ENCODE results near the gene EXOC3L4.

Gene EXOC3L4

DNA sequence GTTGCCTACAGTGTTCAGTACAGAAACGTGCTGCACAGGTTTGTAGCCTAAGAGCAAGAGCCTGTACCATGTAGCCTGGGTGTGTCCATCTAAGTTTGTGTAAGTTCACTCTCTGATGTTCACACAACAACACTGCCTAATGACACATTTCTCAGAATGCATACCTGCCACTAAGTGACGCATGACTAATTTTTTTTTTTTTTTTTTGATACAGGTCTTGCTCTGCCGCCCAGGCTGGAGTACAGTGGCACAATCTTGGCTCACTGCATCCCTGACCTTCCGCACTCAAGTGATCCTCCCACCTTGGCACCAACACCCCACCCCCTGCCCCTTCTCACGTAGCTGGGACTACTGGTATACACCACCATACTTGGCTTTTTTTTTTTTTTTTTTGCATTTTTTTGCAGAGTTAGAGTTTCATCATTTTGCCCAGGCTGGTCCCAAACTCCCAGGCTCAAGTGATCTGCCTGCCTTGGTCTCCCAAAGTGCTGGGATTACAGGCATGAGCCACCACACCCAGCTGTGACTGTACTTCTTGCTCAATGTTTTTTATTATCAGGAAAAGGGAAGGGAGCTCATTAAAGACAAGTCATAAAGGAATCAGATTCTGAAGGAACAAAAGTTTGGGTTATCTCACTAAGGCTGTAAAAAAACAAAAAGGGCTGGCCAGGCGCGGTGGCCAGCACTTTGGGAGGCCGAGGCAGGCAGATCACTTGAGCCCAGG, 27.1 kb upstream of the EXOC3L4 start:
- no peak for DNase-seq (ENCODE audit: low read depth)
- TF ChIP-seq, protein P1, sequence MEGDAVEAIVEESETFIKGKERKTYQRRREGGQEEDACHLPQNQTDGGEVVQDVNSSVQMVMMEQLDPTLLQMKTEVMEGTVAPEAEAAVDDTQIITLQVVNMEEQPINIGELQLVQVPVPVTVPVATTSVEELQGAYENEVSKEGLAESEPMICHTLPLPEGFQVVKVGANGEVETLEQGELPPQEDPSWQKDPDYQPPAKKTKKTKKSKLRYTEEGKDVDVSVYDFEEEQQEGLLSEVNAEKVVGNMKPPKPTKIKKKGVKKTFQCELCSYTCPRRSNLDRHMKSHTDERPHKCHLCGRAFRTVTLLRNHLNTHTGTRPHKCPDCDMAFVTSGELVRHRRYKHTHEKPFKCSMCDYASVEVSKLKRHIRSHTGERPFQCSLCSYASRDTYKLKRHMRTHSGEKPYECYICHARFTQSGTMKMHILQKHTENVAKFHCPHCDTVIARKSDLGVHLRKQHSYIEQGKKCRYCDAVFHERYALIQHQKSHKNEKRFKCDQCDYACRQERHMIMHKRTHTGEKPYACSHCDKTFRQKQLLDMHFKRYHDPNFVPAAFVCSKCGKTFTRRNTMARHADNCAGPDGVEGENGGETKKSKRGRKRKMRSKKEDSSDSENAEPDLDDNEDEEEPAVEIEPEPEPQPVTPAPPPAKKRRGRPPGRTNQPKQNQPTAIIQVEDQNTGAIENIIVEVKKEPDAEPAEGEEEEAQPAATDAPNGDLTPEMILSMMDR (IDR thresholded peaks at IDR 0.05; ENCODE audit: low read depth, low read length), result no peak
- TF ChIP-seq, protein P2, sequence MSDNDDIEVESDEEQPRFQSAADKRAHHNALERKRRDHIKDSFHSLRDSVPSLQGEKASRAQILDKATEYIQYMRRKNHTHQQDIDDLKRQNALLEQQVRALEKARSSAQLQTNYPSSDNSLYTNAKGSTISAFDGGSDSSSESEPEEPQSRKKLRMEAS (IDR thresholded peaks at IDR 0.05; ENCODE audit: low read depth, low read length), result no peak
- TF ChIP-seq POLR2A (IDR thresholded peaks at IDR 0.05; ENCODE audit: extremely low read depth, insufficient read length) (no peak), MYC (IDR thresholded peaks at IDR 0.05; ENCODE audit: low read depth, low read length) (no peak)
- H3K4me3 ChIP-seq (ENCODE audit: low read depth, low read length), result no peak overlapping the region

DNA sequence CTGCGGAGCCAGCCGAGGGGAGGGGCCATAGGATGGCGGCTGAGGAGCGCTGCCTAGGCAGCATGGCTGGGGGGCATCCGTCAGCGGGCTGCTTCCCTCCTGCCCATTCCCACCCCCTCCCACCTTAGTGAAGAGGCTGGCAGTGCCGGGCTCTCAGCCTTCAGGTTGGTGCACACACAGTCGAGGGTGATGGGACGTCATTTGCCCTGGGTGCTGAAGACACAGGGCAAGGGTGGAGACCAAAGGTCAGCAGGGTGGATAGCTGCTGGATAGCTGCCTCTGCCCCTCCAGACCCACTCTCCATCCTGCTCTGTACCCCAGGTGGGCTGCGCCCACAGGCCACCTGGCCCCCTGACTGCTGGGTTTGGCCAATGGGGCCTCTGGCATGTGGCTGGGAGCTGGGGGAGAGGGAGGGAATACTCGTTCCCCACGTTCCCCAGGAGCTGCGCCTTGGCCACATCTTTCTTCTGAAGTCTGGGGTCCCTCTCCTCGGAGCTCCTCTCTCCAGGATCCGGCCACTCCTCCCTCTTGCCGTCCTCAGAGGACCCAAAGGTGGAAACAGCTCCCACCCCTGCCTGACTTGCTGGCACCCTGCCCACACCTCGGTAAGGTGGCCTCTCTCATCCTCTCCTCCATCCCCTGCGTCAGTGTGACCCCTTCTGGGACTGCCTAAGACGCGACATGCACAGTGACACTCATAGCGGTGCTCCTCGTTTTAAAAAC, 26.0 kb upstream of the EXOC3L4 start:
- no peak overlapping the region for H3K4me3 ChIP-seq (ENCODE audit: low read depth, low read length)
- DNase-seq (ENCODE audit: low read depth), result no peak
- no peak for TF ChIP-seq MYC (IDR thresholded peaks at IDR 0.05; ENCODE audit: low read depth, low read length)
- TF ChIP-seq, protein P2 (IDR thresholded peaks at IDR 0.05; ENCODE audit: low read depth, low read length), result no peak
- no peak for TF ChIP-seq POLR2A (IDR thresholded peaks at IDR 0.05; ENCODE audit: extremely low read depth, insufficient read length)
- TF ChIP-seq, protein P1 (IDR thresholded peaks at IDR 0.05; ENCODE audit: low read depth, low read length), result no peak

DNA sequence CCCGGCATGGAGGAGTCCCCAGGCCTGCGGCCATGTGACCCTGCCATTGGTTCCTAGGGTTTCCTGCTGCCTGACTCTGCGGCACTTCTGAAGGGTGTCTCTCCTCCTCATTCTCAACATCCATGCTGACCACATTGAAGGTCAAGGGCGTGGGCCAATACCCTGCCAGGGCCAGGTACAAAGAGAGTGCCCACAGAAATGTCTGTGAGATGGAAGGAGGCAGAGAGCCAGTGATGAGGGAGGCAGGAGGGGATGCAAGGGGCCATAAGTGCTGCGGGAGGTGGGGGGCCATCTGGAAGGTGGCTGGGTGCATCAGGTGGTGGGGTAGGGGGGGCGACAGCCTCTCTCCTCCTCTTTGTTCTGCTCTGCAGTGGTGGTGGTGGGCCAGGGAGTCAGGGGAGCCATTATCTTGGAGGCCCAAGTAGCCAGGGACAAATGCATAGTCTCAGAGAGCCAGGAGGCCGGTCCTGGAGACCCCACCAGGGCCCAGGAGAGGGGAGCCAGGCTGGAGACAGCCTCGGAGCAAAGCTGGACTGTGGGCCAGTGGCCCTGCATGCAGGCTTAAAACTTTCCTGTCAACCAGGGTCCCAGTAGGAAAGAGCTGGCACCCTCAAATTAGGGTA, 24.2 kb upstream of the EXOC3L4 start:
- no peak for DNase-seq (ENCODE audit: low read depth)
- no peak for TF ChIP-seq MYC (IDR thresholded peaks at IDR 0.05; ENCODE audit: low read depth, low read length)
- TF ChIP-seq, protein P2 (IDR thresholded peaks at IDR 0.05; ENCODE audit: low read depth, low read length), result no peak
- no peak for TF ChIP-seq POLR2A (IDR thresholded peaks at IDR 0.05; ENCODE audit: extremely low read depth, insufficient read length)
- TF ChIP-seq, protein P1 (IDR thresholded peaks at IDR 0.05; ENCODE audit: low read depth, low read length), result no peak
- H3K4me3 ChIP-seq (ENCODE audit: low read depth, low read length), result no peak overlapping the region

DNA sequence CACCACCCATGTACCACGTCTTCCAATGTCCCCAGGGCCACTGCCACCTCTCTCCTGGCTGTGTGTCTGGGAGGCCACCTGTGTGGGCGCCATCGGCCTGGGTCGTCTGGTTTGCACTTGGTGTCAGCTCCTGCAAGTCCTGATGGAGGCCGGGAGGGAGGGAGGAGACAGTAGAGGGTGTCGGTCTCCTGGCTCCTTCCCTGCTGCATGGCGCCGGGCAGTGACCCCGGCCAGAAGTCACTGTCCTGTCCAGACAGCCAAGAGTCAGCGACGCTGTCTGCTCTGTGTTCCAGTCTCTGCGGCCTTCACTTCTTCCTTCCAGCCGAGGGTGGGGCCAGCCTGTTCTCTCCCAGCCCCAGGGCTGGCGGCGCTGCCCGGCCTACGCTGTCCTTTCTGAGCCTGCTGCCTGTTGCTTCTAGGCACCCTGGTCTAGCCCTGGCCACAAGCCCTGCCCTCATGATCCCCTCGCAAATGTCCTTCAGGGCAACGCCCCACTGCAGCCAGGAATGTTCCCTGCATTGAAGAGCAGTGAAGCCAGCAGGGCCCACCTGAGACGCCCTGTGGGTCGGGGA, 23.5 kb upstream of the EXOC3L4 start:
- TF ChIP-seq MYC (IDR thresholded peaks at IDR 0.05; ENCODE audit: low read depth, low read length), result no peak
- TF ChIP-seq, protein P1 (IDR thresholded peaks at IDR 0.05; ENCODE audit: low read depth, low read length), result no peak
- TF ChIP-seq POLR2A (IDR thresholded peaks at IDR 0.05; ENCODE audit: extremely low read depth, insufficient read length), result no peak
- TF ChIP-seq, protein P2 (IDR thresholded peaks at IDR 0.05; ENCODE audit: low read depth, low read length), result no peak
- no peak for DNase-seq (ENCODE audit: low read depth)
- H3K4me3 ChIP-seq (ENCODE audit: low read depth, low read length), result no peak overlapping the region

DNA sequence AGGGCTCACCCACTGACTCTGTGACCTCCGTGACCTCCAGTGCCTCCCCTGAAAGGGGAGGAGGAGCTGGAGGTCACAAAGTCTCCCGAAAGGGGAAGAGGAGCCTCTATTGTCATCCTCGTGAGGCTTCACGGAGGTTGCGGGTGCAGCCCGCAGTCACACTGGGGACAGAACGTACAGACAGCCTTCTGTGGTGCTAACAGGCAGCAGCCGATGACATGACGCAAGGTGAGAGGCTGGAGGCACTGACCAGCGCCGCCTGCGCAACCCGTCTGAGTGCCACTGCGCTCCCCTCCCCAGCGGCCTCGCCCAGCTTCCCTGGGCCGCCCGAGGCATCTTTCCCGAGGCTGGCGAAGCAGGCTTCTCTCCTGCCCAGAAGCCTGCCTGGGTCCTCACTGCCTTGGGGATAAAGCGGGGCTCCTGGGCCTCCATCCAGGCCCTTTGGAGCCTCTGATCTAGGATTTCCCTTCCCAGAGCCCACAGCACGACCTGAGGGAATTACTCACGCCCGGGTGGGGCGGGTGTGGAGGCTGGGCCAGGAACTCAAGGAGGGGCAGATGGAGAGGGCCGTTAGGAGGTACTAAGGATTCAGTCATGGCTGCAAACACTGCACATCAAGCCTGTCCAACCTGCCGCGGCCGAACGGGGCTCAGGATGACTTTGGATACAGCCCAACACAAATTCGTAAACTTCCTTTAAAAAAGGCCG, 22.8 kb upstream of the EXOC3L4 start:
- H3K4me3 ChIP-seq (ENCODE audit: low read depth, low read length), result no peak overlapping the region
- TF ChIP-seq MYC (IDR thresholded peaks at IDR 0.05; ENCODE audit: low read depth, low read length) (no peak), POLR2A (IDR thresholded peaks at IDR 0.05; ENCODE audit: extremely low read depth, insufficient read length) (no peak)
- TF ChIP-seq, protein P1 (IDR thresholded peaks at IDR 0.05; ENCODE audit: low read depth, low read length), result no peak
- TF ChIP-seq, protein P2 (IDR thresholded peaks at IDR 0.05; ENCODE audit: low read depth, low read length), result no peak
- DNase-seq (ENCODE audit: low read depth), result peak; percentile 28
